Fibroblast of peridontal ligament (primary cell): ENCODE data around the gene PACRG.

Experiments
- DNase-seq: peaks from one replicate; pipeline ENCODE4 v3.0.0-alpha.2; 2010; ENCODE audit errors: extremely low read depth

The PACRG gene

DNA sequence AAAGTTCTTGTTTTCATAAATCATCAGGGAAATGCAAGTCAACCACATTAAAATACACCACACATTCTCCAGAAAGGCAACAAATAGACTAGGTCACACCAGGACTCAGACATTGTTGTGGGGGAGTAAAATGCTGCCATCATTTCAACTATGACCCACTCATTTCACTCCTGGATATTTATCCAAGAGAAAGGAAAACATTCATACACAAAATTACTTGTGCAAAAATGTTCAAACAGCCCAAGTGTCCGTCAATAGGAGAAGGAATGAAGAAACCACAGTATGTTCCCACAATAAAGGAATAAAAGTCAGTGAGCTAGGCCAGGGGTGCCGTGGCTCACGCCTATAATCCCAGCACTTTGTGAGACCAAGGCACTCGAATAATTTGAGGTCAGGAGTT lies 605.3 kb downstream of the PACRG start:
- no peak for DNase-seq

- DNase-seq, result no peak
Measured at GRCh38 chr6:163333701-163334663, 606.2 kb downstream of the PACRG start.

- DNase-seq, result no peak
Measured at GRCh38 chr6:163335056-163335455, 607.3 kb downstream of the PACRG start.

DNA sequence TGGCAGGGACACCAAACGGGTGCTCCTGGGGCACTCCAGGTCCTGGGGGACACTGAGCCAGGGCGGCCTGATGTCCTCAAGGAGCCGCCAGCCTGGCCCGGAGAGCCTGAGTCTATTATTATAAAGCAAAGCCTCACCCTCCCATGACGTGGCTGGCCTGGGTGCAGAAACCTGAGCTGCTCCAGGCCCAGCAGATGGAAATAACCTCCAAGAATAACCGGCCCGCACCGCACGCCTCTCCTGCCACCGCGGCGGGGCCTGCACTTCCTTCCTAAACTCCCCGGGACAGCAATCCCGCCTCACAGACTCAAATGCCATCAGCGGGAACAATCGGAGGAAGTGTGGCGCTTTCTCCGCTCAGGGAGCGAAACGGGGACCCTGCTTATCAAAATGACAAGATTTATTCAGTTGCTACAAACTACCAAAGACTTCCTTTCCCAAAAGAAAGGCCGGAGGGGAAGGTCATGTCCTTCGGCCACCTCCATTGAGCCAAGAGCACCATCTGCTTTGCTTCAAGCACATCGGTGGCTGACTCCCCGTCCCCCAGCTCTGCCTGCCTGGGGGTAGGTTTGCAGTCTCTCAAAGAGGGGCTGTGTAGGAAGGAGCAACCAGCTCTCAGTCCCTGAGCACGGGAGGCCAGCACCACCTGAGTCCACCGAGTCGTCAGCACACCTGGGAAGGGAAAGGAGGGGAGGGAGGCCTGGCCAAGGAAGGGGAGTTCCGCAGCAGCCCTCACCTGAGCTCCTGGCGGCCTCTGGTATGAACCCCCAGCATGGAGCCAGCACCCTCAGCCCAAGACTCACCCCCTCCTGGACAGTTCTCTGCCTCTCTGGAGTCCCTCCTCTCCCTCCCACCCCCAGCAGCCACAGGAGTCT lies 608.1 kb downstream of the PACRG start:
- DNase-seq, result no peak

DNA sequence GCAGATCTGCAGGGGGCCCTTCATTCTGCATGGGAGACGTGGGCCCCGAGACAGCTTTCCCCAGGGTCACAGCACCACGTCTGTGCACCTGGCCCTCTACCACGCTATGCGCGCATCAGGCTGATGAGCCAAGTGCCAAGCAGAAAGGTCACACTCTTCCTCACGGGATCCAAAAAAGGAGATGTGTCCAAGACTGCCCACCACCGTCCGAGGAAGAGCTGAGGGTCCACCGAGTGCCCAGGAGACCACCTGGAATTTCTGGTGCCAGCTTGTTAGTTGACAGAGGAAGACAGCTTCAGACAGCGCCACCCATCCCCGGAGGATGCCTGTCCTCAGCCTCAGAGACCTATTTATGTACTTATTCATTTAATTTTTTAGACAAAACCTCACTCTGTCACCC lies 609.2 kb downstream of the PACRG start:
- no peak for DNase-seq

GRCh38 chr6:163337958-163338357 lies 610.2 kb downstream of the PACRG start:
- no peak for DNase-seq

DNA sequence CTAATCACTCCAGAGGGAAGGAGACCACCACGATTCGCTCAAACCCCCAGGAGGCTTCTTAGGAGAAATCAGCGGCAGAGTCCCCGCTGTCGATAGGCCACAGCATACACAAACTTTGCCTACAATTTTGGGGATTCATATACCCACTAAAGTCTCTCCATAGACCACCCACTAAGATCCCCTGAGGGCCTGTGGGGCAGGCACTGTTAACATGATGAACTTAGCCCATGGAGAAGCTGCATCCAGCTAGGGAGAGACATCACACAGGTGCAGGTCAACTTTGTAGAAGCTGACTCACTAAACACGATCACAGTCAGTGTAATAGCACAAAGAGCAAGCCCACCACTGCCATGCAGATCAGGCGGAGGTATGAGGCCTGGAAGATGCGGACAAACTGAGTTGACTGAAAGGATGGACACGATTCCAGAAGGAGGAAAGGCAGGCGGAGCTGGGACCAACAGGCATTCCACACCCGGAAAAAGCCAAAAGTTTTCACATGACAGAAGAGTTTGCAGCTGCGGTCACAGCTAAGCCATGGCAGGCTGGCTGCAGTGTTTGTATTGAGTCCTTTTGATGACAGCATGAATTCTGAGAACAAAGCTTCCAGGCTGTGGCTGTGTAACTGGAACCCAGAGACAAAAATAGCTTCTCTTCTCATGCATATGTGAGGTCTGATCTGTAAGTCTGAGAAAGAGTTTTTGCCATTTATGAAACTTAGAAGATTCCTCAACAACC lies 611.1 kb downstream of the PACRG start:
- DNase-seq, result peak; percentile 22

DNA sequence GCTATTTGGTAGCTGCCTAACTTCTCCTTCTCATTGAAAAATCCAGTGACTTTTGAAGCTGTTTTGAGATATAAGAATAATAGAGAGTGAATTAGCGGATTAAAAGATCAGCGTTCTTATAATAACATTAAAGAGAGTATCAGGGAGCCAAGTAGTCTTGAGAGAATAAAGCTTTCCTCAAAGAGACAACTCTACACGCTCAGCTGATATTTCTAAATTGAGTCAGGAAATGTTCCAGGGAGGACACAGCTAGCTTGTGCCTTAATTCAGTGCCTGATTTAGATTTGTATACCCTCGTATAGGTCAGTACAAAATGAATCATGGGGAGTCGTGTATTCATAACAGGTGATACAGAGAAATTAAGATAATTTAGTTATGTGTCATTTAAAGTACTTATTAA lies 611.7 kb downstream of the PACRG start:
- no peak for DNase-seq

- DNase-seq, result no peak
Measured at GRCh38 chr6:163340201-163340887, 612.6 kb downstream of the PACRG start.

DNA sequence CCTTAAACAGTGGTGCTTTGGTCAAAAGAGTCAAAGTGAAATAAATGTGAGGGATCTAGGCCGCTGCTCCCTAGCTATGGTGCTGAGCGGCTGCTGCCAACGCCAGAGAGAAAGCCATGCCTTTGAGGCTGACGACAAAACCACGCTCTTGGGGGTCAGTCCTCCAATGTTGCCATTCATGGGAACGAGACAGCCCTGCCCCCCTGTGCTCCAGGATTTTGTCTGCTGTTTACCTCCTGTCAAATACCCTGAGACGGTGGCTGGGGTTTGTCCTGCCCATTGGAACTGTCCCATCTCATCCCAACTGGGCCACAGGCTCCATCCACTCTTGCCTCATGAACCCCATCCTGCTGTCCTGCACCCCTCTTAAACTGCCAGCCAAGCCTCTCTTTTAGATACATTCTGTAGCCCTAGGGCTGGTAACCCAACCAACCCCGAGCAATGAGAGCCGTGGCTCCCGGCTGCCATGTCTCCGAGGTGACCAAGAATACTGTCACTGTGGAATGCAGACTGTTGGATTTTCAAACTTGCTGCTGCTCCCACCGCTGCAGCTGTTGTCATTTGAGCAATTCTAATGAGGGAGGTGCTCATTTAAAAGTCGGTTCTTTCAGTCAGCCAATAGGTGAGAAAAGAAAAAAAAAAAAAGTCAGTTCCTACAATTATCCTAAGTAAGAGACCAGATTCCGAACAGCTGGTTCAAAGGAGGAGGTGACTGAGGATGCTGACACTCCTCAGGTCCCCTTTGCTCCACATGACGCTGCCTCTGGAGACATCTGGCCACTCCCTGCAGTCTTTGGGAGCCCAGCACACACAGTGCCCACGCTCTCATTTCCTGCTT lies 613.7 kb downstream of the PACRG start:
- no peak for DNase-seq

DNA sequence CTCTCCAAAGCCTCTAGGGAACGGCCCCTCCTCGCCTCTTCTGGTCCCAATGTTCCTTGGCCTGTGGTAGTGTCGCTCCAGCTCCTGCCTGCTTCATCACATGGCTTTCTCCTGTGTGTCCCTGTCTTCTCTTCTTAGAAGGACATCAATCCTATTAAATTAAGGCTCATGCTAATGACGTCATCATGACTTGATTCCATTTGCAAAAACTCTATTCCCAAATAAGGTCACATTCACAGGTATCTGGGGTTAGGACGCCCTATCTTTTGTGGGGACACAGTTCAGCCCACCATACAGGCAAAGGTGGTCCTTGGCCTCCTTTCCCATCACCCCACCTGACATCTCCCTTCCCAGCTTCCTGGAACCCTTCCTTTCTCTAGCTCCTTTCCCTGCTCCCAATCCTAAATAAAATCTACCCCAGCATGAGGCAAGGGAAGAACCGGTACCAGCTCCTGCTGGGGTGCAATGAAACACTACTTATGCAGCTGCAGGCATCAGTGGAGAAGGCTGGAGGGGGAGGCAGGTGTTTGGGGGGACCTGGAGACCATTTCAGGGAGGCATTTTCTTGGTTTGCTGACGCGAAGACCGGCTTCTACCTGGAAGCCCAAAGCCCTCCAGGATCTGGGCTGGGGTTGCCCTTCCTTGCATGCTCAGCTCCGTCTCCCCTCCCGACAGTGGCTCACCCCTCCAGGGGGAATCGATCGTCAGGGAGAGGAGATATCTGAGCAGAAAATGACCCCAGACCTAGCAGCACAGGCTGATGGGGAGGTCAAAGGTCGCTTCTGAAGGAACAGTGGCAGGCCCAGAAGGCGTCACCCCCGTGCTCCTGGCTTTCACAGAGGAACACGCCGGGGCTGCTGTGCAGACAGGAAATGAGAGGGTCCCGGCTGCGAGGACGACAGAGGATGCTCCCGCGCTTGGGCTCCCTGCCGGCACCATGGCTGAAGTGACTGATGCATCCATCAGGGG lies 615.1 kb downstream of the PACRG start:
- no peak for DNase-seq

DNA sequence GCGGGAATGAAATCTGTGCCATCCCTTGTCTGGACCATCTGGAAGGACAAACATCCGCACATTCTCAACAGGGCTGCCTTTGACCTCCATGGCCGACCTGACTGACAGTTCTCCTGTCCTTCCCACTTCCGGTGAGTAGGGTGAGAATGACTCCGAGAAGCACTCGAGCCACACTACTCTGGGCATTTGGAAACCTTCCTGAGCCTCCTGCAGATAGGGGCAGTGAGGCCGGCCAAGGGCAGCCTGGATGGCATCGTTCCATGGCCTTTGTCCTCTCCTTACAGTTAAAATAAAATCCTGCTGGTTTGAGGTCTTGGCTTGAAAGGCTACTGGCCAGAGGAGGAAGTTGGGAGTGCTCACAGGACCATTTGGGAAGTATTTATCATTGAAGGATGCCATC lies 615.8 kb downstream of the PACRG start:
- no peak for DNase-seq

DNA sequence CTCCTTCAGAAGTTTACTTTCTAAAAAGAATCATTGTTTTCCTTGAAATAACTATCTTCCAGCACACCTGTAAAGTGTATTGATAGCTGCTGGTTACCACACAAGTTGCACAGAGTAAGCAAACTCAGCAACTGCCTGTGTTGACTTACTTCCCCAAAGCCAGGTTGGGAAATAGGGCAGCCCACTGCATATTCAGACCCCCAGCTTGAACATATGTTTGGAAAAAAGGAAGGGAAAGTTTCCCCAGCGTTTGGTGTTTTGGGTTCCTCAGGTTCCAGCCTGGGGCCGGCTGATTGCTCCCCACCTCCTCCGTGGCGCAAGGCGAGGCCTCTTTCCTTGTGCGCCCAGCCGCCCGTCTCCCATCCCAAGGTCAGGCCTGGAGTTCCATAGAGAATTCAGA lies 616.6 kb downstream of the PACRG start:
- DNase-seq, result no peak

DNA sequence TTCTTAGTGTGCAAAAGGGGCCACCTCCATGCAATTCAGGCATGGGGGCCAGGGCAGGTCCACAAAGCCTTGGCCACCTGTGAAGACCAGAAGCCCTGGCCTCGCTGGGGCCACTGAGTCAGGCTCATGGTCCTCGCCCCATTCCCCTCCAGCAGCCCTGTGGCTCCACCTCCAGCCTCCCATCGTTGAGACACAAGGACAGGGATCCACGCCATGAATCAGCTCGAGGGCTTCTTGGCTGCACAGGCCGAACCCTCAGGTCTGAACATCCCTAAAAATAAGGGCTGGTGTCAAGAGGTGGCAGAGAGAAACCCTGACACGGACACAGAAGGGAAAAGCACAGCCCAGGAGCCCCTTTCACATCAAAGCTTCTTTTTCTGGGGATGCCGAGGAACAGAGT lies 618.2 kb downstream of the PACRG start:
- no peak for DNase-seq

DNA sequence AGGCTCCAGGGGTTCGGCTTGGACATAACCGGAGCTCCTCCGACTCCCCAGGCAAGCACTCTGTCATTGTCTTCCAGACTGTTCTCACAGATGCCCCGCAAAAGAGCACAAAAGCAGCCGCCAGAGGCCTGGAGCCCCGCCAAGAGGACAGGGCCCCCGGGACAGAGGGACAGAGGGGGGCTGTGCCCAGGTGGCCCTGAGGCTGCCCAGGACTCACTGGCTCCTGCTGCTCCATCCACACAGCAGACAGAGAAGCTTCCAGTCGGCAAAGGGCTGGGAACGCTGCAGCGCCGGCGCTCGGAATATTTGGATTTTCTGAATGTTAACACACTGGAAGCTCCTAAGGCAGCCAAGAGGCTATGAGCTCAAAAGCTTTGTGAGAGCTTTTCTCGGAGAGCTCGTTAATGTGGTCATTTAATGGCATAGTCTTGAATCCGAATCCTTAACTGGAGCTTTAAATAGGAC lies 618.8 kb downstream of the PACRG start:
- no peak for DNase-seq

DNA sequence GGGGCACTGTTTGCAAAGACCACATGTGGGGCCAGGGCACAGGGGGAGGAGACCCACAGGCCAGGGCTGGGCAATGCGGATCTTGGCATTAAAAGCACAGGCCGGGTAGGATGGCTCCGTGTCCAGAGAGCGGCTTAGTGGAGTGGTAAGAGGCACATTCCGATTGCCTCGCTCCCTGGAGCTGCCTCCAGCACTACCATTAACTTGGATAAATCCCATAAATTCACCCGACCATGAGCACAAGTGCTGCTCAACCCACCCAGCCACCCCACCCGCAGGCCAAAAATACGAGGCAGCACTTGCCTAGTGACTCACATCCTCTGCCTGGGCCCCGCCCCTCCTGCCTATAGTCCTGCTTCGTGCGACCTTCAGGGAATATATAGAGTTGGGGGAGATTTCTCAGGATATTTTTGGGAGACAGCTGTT lies 619.3 kb downstream of the PACRG start:
- no peak for DNase-seq

DNA sequence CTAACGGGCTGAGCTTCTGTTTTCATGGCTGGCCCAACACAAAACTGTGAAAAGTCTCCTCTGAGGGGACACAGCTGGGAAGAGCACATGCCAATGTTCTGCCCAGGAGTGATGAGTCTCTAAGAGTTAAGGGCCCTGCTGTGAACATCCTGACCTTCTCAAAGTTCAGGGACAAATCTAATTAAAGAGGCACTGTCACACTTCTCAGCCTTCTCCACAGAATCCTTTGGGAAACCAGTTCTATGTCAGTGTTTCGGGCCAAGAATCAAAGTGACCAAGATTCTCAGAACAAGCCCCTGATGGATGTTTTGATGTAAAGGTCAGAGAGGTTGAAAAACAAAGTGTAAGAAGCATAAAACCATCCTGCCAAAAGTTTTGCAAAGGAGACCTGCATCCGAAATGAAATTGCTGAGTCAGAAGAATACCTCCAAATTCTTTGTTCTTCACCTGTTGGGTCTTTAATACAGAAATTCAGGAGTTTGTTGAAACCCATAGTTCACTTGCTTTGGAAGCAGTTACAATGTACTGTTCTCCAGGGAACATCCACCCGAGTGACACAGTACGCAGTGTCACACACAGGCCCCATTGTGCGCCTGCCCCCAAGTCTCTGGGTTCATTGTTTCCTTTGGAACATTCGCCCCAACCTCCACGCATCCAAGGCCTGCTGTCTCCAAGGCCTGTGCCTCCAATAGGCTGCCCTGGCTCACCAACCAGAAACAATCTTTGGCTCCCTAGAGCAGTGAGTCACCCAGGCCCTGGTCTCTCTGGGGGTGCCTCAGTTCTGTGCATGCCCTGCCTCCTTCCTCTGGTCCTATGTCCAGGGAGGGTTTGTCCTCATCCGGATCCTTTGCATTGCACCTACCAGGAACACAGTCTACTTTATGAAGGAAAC lies 621.3 kb downstream of the PACRG start:
- no peak for DNase-seq

GRCh38 chr6:163349696-163350095 lies 621.9 kb downstream of the PACRG start:
- no peak for DNase-seq
